Stimulated activated CD8-positive, alpha-beta memory T cell treated with anti-CD3 and anti-CD28 coated beads, Interleukin-7, amount 100 ng/mL, for 48 hours (primary cell): ENCODE data around the gene CALHM3.

Experiments used
- DNase-seq, 2 donors: peaks; one replicate each; pipeline ENCODE4 v3.0.0-alpha.2; 2020; ENCODE audit warnings: low read depth in 1 of 2; ENCODE audit errors: extremely low read depth in 1 of 2

CALHM3 gene

GRCh38 chr10:103451091-103451813, 27.8 kb downstream of the CALHM3 start:
- DNase-seq: no peak

- no peak for DNase-seq
Measured at GRCh38 chr10:103450201-103450695, 28.8 kb downstream of the CALHM3 start.

- no peak for DNase-seq
Measured at GRCh38 chr10:103449208-103450144, 29.6 kb downstream of the CALHM3 start.

- no peak for DNase-seq
Measured at GRCh38 chr10:103448746-103449145, 30.3 kb downstream of the CALHM3 start.

- DNase-seq: no peak
Measured at GRCh38 chr10:103447187-103447586, 31.9 kb downstream of the CALHM3 start.

- DNase-seq: no peak
Measured at GRCh38 chr10:103445767-103446567, 33.1 kb downstream of the CALHM3 start.

GRCh38 chr10:103445366-103445765, 33.7 kb downstream of the CALHM3 start:
- DNase-seq: no peak

GRCh38 chr10:103444478-103444877, 34.6 kb downstream of the CALHM3 start:
- DNase-seq: no peak

GRCh38 chr10:103443475-103444185, 35.4 kb downstream of the CALHM3 start:
- no peak for DNase-seq

GRCh38 chr10:103442031-103442461, 37.0 kb downstream of the CALHM3 start:
- no peak for DNase-seq

GRCh38 chr10:103441611-103442010, 37.4 kb downstream of the CALHM3 start:
- no peak for DNase-seq

GRCh38 chr10:103441206-103441605, 37.8 kb downstream of the CALHM3 start:
- DNase-seq: no peak

GRCh38 chr10:103440416-103440815, 38.6 kb downstream of the CALHM3 start:
- no peak for DNase-seq

GRCh38 chr10:103439776-103440175, 39.3 kb downstream of the CALHM3 start:
- DNase-seq: no peak

GRCh38 chr10:103433858-103434257, 45.2 kb downstream of the CALHM3 start:
- DNase-seq: no peak

- no peak for DNase-seq
Measured at GRCh38 chr10:103431902-103432301, 47.1 kb downstream of the CALHM3 start.

- no peak for DNase-seq
Measured at GRCh38 chr10:103429647-103430046, 49.4 kb downstream of the CALHM3 start.

- no peak for DNase-seq
Measured at GRCh38 chr10:103428989-103429643, 49.9 kb downstream of the CALHM3 start.

GRCh38 chr10:103427866-103428265, 51.2 kb downstream of the CALHM3 start:
- DNase-seq: no peak

- no peak for DNase-seq
Measured at GRCh38 chr10:103423748-103424147, 55.3 kb downstream of the CALHM3 start.
